GM20431 (cell line): Measurements from ENCODE around the gene MRS2.

Experiments
- in situ Hi-C: fragments of 300-500 bp; cut with MseI, MboI; formaldehyde crosslinking; loops from one replicate; pipeline ENCODE4 v1.15.0; 2020; ENCODE audit warnings: low sequenced_read_pairs; ENCODE audit not compliant: unreplicated experiment

Gene MRS2

GRCh38 chr6:24426729-24427446 lies 24.2 kb downstream of the MRS2 start:
- in situ Hi-C loops = no loop called here

GRCh38 chr6:24428615-24429014 lies 25.9 kb downstream of the MRS2 start:
- in situ Hi-C loops = no loop called here

GRCh38 chr6:24429146-24429545 lies 26.4 kb downstream of the MRS2 start:
- in situ Hi-C loops = no loop called here

GRCh38 chr6:24430086-24430485 lies 27.4 kb downstream of the MRS2 start:
- in situ Hi-C loops = no loop called here

GRCh38 chr6:24431045-24431451 lies 28.3 kb downstream of the MRS2 start:
- in situ Hi-C loops = no loop called here

GRCh38 chr6:24432611-24433010 lies 29.9 kb downstream of the MRS2 start:
- in situ Hi-C loops = no loop called here

- in situ Hi-C loops = no loop called here
These were observed 34.2 kb downstream of the MRS2 start for GRCh38 chr6:24436979-24437378.

GRCh38 chr6:24439858-24440539 lies 37.3 kb downstream of the MRS2 start:
- in situ Hi-C loops = no loop called here

GRCh38 chr6:24440897-24441598 lies 38.3 kb downstream of the MRS2 start:
- in situ Hi-C loops = no loop called here

GRCh38 chr6:24441599-24441904 lies 38.8 kb downstream of the MRS2 start:
- in situ Hi-C loops = no loop called here

GRCh38 chr6:24444588-24444987 lies 41.9 kb downstream of the MRS2 start:
- in situ Hi-C loops = no loop called here

- in situ Hi-C loops = no loop called here
These were observed 43.0 kb downstream of the MRS2 start for GRCh38 chr6:24445704-24446103.

GRCh38 chr6:24446670-24447069 lies 43.9 kb downstream of the MRS2 start:
- in situ Hi-C loops = no loop called here

- in situ Hi-C loops = no loop called here
These were observed 45.7 kb downstream of the MRS2 start for GRCh38 chr6:24448396-24448795.

GRCh38 chr6:24448828-24449525 lies 46.2 kb downstream of the MRS2 start:
- in situ Hi-C loops = no loop called here

- in situ Hi-C loops = no loop called here
These were observed 49.0 kb downstream of the MRS2 start for GRCh38 chr6:24451581-24452388.

- in situ Hi-C loops = no loop called here
These were observed 51.2 kb downstream of the MRS2 start for GRCh38 chr6:24453921-24454320.

GRCh38 chr6:24454452-24454851 lies 51.7 kb downstream of the MRS2 start:
- in situ Hi-C loops = no loop called here

- in situ Hi-C loops = no loop called here
These were observed 52.3 kb downstream of the MRS2 start for GRCh38 chr6:24455061-24455460.

GRCh38 chr6:24458134-24458533 lies 55.4 kb downstream of the MRS2 start:
- in situ Hi-C loops = no loop called here
